Endometrium (tissue), 2 donors: ENCODE measurements around the gene RBP4.

ENCODE experiments used
- FAIRE-seq: peaks from 2 replicates; lab custom pipeline; 2012; peaks lifted over from hg19 to GRCh38; lab: Jason Lieb, UNC
- donor health status: control.
- donor health status: control.

The RBP4 gene

DNA sequence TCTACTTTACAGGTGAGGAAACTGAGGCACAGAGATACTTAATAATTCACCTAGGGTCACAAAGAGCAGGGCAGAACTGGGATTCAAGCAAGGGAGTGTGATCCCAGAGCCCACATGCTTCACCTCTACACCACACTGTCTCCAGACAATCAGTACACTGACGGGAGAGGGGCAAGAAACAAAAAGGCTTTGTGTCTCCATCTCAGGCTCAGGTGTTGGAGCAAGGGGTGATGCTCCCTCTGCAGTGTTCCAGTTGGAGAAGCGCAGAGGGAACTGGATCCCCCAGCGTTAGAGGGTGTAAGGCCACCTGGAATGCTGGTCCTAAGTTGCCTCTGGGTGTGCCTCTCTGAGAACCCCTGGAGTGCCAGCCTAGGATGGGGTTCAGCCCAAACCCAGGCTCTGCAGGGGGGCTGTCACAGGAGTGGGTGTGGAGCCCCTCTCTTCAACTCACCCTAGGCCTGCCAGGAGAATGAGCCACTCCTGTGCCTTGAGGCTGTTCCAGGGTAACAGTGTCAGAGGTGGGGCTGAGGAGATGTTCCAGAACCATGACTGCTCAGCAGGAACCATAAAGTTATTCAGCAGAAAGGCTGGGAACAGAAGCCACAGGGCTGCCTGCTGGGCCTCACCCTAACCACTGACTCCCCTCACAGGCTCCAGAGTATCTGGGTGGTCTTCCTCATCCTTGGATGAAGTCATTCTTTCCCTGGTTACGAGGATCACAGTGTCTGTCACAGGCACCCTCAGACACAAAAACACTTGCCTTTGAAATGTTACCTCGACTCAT, 5.5 kb downstream of the RBP4 start:
- no peak for FAIRE-seq

DNA sequence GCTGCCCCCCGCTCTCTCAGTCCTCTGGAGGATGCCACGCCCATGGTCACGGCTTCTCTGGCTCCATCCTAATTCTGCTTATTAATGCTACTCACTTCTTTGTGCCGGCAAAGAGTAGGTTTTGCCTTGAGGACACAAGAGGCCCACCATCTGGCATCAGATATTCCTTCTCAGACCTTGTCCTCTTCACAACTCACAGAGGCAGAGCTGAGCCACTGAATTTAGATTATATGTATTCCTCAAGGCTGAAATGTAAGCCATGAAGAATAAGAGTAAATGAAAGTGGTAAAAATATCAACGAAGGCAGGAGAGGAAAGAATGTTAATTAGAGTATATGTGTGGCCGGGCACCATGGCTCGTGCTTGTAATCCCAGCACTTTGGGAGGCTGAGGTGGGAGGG, 6.5 kb downstream of the RBP4 start:
- no peak for FAIRE-seq

DNA sequence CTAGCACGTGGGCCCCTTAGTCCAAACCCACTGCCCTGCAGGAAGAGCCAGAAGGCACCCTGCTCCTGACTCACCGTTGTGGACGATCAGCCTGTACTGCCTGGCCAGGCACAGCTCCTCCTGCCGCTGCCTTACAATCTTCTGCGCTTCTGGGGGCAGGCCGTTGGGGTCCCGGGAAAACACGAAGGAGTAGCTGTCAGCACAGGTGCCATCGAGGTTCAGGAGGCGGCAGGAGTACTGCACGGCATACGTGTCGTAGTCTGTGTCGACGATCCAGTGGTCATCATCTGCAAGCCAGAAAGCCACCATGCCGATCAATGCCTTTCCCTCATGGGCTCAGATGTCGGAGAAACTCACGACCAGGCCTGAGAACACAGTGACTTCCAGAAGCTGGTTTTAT, 7.3 kb downstream of the RBP4 start:
- no peak for FAIRE-seq

DNA sequence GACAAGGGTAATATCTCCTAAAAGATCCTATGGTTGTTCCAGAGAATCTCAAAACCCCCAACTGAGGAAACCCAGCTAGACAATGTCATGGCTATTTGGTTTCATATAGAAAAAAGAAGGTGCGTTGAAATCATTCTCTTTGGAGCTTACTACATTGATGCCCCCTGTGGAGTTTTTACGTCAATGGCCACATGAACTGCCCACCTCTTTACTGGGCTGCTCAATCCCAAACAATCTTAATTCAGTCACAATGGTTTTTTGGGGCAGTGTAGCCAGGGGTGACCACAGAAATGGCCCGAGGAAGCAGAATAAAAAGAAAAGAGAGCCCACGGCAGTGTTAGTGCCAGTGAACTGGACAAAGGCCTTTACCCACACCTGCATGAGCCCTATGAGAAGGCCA, 7.8 kb downstream of the RBP4 start:
- no peak for FAIRE-seq

DNA sequence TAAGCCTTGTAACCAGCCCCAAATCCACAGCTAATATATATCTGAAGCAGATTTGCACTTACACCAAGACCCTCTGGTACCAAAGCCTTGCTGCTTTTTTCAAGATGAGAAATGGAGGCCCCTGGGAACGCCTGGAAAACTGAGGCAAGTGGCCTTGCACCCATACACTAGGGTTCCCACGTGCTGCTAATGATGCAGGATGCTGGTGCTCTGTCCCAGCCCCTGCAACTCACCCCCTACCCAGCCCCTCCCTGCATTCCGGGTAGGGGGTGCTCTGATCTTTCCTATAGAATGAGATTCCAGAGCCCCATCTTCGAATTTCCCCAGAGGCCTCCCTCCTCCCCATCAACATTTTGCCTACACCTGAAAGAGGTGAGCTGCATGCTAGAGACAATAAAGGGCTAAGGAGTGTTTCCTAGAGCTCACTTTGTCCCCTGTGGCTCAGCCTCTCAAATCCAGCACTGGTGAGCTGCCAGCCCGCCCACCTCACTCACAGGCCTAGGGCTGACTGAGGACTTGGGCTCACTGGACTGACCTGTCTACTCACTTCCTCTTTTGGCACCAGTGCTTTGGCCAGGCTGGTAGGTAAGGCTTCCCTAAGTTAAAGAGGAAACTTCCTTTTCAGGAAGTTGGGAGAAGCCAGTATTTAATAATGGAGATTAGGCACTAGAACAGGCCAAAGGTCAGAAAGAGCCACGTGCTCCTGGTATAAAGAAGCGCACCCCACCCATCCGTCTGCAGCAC, 9.8 kb downstream of the RBP4 start:
- no peak for FAIRE-seq

DNA sequence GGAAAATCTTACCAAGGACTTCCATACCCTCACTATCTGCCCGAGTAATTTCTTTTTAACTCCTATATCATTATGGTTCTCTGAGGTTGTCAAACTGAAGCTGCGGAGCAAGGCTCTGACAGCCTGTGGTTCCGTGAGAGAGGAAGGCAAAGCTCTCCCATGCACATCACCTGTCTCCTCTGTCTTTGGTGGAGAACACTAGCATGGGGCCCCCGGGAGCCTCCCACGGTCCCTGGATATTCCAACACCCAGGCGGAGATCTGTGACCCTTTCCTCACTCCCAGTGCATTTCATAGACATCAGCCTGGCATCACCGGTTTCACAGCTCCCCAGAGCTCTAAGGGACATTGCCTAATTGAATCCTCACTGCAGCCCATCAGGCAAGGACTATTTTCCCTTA, 10.4 kb downstream of the RBP4 start:
- no peak for FAIRE-seq

DNA sequence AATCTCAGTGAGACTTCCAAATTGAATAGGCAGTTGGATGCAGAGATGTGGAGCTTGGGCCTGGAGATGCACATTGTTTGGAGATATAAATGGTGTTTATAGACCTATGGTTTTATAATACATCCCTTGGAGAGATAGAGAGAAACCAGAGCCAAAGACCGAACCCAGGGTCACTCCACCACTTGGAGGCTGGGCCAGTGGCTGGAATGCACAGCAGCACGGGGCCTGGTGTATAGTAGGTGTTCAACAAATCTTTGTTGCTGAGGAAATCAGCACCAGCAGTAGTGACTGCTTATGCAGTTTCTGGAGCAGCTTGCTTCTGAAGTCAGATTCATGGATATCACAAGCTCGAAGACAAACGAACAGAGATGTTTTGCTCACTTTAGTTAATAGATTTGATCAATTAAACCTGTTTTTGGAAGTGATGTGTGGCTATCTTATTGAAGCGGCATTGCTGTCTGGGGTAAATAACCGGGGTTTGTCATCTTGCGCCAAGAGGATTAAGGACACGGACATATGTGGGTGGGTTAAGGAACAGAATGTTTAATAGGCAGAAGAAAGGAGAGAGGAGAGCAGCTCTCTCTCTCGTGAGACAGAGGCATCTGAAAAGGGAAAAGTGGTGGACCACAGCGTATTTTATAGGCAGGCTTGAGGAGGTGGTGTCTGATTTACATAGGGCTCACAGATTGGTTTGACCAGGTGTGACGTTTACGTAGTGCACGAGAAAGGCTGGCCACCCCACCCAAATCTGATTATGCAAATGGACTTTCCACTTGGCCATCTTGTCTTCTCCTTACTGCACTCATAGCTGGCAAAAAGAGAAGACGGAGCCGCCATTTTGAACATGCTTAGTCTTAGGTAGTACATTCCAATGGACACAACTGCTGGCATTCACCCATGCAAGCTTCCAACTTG, 11.1 kb downstream of the RBP4 start:
- FAIRE-seq = no peak

DNA sequence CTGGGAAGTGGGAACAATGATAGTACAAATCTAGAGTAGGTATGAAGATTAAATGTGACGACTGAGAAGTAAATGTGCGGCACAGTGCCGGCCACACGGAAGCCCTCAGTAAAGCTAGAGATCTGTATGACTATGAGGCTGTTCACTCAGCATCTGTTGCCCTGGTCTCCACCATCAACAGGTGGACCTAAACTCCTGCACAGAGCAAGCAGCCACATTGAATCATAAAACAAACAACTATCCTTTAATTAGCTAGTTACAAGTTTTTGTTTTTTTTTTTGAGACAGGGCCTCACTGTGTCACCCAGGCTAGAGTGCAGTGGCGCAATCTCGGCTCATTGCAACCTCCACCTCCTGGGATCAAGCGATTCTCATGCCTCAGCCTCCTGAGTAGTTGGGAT, 16.6 kb downstream of the RBP4 start:
- FAIRE-seq = no peak

DNA sequence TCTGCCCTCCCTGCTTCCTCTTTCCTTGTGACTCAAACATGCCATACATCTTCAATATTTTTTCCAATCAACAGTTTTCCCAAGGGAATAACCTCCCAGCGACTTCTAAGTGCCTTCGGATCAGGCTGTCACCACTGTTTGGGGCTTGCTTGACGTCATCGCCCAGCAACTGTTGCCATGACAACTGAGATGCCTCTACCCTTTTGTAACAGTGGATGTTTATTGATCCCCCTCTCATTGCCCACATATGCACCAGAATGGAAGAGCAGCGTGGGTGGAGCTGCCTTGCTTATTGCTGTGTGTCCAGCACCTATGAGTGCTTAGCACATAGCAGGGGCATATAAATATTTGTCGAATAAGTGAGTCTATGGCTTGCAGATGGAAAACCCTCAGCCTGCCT, 20.2 kb downstream of the RBP4 start:
- no peak for FAIRE-seq

DNA sequence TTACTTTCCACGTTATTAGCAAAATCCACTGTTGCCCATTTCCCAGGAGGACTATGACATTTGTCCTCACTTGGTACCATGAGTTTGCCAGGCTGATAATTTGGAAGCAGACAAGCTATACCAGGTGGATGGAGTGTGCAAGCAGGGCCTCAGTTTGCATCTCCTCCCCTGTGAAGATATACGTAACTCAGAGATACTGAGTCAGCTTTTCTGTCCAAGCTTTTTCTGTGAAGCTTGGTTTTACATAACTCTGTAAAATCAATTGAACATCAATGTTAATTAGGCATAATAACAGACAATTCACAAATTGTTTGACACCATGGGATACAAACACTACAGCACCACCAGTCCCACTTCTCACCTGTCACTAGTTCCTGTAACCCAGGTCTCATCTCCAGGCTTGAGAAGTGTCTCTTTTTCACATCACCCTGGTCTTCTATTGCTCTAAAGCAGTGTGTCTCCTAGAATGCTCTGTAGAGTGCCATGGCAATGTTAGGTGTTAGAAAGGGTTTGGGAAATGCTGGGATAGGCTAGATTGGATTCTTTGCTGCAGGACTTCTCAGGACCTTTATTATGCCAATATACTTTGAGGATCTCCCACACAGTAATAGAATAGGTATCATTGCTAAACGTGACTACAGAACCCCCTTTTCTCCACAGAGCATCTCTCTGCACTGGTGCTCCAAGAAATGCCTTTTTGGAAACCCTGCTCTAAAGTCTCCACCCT, 20.9 kb downstream of the RBP4 start:
- no peak for FAIRE-seq

DNA sequence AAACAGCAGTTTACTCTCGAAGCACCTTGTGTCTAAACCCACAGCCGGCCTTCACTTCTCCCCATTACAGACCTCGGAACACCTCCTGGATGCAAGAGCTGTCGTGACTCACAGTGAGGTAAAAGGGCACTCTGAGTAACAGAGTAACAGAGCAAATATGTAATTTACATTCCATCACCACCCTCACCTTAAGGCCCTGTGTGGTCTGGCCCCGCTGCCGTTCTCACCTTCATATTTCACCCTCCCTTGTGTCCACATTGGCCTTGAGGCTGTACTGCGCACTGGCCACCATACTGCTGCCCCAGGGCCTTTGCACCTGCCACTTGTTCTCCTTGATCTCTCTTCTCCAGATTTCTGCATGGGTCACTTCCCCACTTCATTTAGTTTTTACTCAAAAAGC, 21.9 kb downstream of the RBP4 start:
- no peak for FAIRE-seq

DNA sequence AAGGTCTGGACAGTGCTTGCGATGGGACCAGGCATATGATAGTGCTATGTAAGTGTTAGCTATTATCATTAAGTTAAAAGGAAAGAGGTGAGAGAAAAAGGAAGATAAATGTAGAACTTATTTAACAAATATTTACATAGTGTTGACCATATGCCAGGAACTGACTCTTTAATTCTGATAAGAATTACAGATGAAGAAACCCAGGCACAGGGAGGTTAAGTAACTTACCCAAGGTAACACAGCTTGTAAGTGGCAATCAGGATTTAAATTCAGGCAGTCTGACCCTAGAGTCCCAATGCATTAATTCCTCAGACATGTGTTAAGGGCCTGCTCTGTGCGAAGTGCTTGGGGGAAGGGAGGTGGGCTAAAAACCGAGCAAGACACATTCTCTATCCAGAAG, 23.5 kb downstream of the RBP4 start:
- no peak for FAIRE-seq

DNA sequence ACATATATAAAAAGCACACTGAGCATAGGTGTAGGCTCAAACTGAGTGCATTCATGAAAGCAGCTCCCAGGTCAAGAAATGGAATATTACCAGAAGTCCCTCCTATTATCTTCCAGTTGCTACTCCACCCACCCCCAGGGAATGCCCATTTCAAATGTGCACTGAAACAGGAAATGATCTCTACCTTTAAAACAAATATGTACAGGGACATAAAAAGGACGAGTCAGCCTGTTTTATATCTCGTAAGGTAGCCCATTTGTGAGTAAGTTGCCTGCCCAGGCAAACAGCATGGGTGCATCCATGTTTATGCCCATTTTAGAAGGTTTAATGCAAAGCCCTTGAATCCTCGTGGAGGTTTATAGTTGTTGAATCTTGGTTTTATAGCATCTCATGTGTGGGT, 24.1 kb downstream of the RBP4 start:
- FAIRE-seq = no peak

DNA sequence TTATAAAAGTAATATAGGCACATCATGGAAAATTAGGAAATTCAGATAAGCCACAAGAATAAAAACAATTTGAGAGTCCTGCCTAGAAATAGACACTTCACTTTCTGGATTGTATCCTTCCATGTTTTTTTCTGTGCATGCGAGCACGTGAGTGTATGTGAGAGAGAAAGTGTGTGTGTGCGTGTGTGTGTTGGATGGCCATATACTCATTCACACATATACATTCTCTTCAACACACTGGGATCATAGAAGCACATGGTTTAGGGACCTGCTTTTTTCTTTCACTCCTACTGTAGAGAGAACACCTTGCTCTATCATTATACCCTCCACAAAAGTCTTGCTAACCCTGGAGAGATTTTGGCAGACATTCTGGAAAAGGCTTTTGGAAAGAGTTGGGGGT, 27.1 kb downstream of the RBP4 start:
- no peak for FAIRE-seq

DNA sequence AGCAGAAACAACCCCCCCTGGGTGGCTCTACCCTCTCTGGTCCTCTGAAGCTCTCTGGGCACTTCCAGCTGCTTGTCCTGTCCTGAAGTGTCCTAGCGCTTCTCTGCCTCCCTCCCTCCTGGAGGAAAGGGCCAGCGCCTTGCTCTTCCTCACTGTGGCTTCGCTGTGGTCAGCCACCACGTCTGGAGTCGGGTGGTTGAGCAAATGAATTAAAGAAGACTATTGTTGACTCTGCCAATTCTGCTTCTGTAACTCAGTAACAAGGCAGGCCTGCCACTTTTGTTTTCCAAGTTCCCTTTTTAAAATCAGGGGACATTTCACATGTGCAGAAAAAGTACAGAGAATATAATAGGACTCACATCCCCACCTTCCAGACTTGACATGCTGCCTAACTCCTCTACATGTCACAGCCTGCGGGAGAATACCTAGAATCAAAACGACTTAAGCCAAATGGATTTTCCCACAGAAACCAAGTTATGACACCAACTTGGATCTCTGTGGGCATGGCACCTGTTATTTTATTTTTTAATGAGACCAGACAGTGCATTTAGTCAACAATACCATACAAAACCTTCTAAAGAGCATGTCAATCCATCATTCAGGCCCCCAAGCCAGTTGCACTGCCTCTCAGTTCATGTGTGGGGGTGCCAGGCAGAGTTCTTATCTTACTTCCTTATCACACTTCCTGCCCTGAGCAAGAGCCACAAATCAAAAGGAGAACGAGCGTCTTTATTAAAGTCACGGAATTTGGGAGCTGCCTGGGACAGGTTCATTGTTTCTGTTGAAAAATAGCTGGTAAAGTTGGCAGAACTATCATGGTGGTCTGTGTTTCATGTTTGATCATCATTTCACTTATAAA, 27.8 kb downstream of the RBP4 start:
- no peak for FAIRE-seq

DNA sequence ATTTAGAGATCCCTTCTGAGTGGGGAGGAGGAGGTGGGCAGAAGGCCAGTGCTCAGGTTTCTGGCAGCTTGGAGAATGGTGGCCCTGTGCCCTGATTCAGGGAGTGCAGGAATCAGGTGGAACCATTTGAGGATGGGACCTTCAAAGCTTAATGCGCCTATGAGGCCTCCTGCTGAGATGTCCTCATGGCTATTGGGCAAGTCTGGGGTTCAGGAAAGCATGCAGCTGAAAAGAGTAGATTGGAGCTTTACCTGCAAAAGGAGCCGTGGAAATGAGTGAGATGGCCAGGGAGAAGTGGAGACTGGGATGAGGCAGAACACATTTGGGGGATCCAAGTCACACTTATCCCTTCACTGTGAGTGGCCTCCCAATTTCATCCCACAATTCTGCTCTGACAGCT, 28.4 kb downstream of the RBP4 start:
- no peak for FAIRE-seq

DNA sequence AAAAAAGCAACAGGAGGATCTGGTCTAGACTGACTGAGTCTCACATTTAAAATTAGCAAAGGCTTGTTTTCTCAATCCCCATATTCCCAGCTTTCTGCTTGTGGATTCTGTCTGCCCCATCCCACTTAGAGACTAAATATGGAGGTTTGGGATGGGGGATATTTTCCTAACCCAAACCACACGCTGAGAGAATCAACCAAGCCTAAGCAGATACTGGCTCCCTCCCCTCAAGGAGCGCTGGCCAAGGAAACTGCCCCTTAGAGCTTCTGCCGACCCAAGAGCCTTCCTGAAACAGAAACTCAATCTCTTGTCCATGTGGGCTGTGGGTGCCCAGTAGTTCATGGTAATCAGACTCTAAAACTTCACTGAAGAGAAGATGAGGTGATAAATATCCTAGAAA, 30.7 kb downstream of the RBP4 start:
- FAIRE-seq = no peak

DNA sequence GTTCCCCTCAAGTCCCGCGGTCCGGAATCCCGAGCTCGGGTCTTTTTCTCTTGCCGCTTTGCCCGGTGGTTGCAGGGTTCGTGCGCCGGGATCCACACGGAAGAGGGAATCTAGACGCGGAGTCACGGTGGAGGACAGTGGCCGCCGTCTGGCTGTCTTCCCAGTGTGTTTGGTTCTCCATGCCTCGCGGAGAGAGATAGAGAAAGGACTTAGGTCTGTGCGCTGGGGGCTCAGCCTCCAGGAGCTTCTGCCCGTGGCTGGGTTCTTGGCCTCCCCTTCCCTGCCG, 33.0 kb downstream of the RBP4 start:
- FAIRE-seq = no peak

DNA sequence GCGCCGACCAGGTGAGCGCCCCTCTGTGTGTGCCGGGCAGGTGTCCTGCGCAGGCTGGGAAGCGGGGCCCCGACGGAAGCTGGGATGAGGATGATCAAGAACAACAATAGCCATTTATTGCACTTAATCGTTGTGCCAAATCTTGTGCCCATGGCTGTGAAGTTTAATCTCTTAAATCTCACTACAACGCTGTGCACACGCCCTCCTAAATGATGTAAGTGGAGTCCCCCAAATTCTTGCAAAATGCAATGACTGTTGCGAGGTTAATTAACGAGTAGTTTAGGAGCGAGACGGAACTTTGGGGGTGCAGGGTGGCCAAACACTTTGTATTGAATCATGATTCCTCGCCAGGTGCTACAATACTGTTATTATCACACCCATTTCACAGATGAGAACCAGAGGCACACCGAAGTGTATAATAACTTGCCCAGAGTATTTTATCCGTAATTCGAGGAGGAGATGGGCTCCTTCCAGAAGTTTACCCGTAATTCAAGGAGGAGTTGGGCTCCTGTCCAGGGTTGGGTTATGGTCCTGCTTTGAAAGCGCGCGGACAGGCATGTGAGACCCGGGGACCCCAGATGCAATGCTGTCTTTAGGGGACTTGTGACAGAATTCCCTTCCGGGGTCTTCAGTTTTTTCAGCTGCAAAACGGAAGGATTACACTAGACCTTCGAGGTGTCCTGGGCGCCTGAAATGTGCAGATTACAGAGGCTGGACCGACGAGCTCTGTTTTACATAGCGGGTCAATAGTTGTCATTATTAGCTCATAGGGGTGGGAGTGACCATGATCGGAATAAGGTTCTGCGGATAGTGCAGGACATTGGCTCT, 33.5 kb downstream of the RBP4 start:
- FAIRE-seq = no peak

DNA sequence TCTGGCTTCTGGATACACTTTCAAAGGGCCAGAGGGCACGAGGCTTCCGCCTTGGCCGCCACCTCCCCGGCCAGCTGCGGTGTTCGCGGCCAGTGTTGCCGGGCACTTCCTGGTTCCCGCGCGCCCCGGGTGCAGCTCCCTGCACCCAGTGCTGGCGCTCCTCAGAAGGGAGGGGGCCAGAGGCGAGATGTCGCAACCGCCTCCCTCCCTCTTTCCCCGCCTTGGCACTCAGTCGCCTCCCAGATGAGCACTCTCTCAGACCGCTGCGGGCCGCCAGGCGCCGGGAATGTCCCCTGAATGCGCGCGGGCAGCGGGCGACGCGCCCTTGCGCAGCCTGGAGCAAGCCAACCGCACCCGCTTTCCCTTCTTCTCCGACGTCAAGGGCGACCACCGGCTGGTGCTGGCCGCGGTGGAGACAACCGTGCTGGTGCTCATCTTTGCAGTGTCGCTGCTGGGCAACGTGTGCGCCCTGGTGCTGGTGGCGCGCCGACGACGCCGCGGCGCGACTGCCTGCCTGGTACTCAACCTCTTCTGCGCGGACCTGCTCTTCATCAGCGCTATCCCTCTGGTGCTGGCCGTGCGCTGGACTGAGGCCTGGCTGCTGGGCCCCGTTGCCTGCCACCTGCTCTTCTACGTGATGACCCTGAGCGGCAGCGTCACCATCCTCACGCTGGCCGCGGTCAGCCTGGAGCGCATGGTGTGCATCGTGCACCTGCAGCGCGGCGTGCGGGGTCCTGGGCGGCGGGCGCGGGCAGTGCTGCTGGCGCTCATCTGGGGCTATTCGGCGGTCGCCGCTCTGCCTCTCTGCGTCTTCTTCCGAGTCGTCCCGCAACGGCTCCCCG, 34.4 kb downstream of the RBP4 start, which contains the start of gene FFAR4:
TSS of gene FFAR4 (plus strand) at position 231 of the 842 bp plus-strand sequence. CDS start at position 287, 56 bp downstream.
- FAIRE-seq = no peak
